ENCODE measurements around the gene GMFB.
"Not testable (repeated sequence)": the region's sequence is repeated elsewhere in the genome, so short reads cannot be mapped to it uniquely, and the experiment has no call there.

The GMFB gene

GRCh38 chr14:54465654-54466053 is 23.1 kb downstream of the GMFB start:
- FAIRE-seq, result no peak

GRCh38 chr14:54462048-54462447 is 26.7 kb downstream of the GMFB start:
- no peak for FAIRE-seq
- DNase-seq (ENCODE audit: extremely low spot score, insufficient read length, low read depth), result no peak

More at GRCh38 chr14:54465654-54466053, 23.1 kb downstream of the GMFB start:
- no peak for DNase-seq (ENCODE audit: extremely low spot score, insufficient read length, low read depth)

GRCh38 chr14:54459106-54459505 is 29.7 kb downstream of the GMFB start:
- FAIRE-seq, result no peak
- DNase-seq (ENCODE audit: extremely low spot score, insufficient read length, low read depth), result no peak

- DNase-seq (ENCODE audit: extremely low spot score, insufficient read length, low read depth); FAIRE-seq: not testable (repeated sequence)
Measured at GRCh38 chr14:54458536-54458935, 30.2 kb downstream of the GMFB start.

- DNase-seq (ENCODE audit: extremely low spot score, insufficient read length, low read depth) (no peak), FAIRE-seq (no peak)
Measured at GRCh38 chr14:54457609-54457996, 31.2 kb downstream of the GMFB start.

GRCh38 chr14:54456820-54457608 is 31.8 kb downstream of the GMFB start:
- not testable (repeated sequence) for DNase-seq (ENCODE audit: extremely low spot score, insufficient read length, low read depth); FAIRE-seq

GRCh38 chr14:54455363-54455762 is 33.4 kb downstream of the GMFB start:
- FAIRE-seq (no peak), DNase-seq (ENCODE audit: extremely low spot score, insufficient read length, low read depth) (no peak)

GRCh38 chr14:54453990-54454389 is 34.8 kb downstream of the GMFB start:
- DNase-seq (ENCODE audit: extremely low spot score, insufficient read length, low read depth); FAIRE-seq: not testable (repeated sequence)

- DNase-seq (ENCODE audit: extremely low spot score, insufficient read length, low read depth), result no peak
- no peak for FAIRE-seq
Measured at GRCh38 chr14:54453252-54453651, 35.5 kb downstream of the GMFB start.

- DNase-seq (ENCODE audit: extremely low spot score, insufficient read length, low read depth) (no peak), FAIRE-seq (no peak)
Measured at GRCh38 chr14:54451961-54452360, 36.8 kb downstream of the GMFB start.

GRCh38 chr14:54451121-54451601 is 37.6 kb downstream of the GMFB start:
- FAIRE-seq, result no peak
- DNase-seq (ENCODE audit: extremely low spot score, insufficient read length, low read depth), result no peak

GRCh38 chr14:54450535-54450934 is 38.2 kb downstream of the GMFB start:
- FAIRE-seq (peak; percentile 51), DNase-seq (ENCODE audit: extremely low spot score, insufficient read length, low read depth) (no peak)

- FAIRE-seq, result no peak
- DNase-seq (ENCODE audit: extremely low spot score, insufficient read length, low read depth), result no peak
Measured at GRCh38 chr14:54447231-54447692, 41.5 kb downstream of the GMFB start.

GRCh38 chr14:54446161-54446693 is 42.6 kb downstream of the GMFB start:
- no peak for DNase-seq (ENCODE audit: extremely low spot score, insufficient read length, low read depth)
- no peak for FAIRE-seq

GRCh38 chr14:54444681-54445080 is 44.1 kb downstream of the GMFB start:
- DNase-seq (ENCODE audit: extremely low spot score, insufficient read length, low read depth) (no peak), FAIRE-seq (no peak)

GRCh38 chr14:54443981-54444380 is 44.8 kb downstream of the GMFB start:
- DNase-seq (ENCODE audit: extremely low spot score, insufficient read length, low read depth), result no peak
- FAIRE-seq, result no peak

GRCh38 chr14:54442961-54443360 is 45.8 kb downstream of the GMFB start:
- DNase-seq (ENCODE audit: extremely low spot score, insufficient read length, low read depth); FAIRE-seq: not testable (repeated sequence)

GRCh38 chr14:54440873-54441868 is 47.6 kb downstream of the GMFB start, which contains the start of gene CNIH1:
Gene CNIH1 (minus strand): TSS chr14:54441374. CDS start chr14:54441327, 47 bp downstream.
- DNase-seq (ENCODE audit: extremely low spot score, insufficient read length, low read depth) (peak; percentile 91), FAIRE-seq (peak; percentile 92)

GRCh38 chr14:54440476-54440872 is 48.3 kb downstream of the GMFB start:
- DNase-seq (ENCODE audit: extremely low spot score, insufficient read length, low read depth) (no peak), FAIRE-seq (no peak)

GRCh38 chr14:54440037-54440436 is 48.7 kb downstream of the GMFB start:
- FAIRE-seq (no peak), DNase-seq (ENCODE audit: extremely low spot score, insufficient read length, low read depth) (no peak)

Data from GM18507 (cell line).